Measurements from ENCODE around the gene TTLL7. TPM values are rescaled to one million over a fixed set of nuclear protein-coding genes. Genes with fewer than 3 reads are reported as not detected.

Gene TTLL7
- total RNA-seq, 1 donor from 2014 or later: 8.6 TPM

DNA sequence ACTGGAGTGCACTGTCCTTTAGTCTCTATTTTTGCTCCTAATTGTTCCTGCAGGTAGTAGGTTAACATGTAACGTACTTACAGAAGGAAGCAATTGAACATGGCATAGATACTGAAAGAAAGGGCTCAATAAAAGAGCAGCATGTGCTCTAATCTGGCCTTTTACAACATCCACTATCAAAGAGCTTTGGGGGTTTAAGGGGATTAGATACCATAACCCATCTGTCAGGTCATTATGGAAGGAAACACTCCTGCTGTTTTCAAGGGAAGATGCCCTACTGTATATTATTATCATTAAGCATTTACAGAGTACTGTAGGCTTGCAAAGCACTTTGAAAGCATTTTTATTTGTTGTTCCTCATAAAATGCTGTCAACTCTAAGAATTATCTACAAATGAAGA, 152.8 kb downstream of the TTLL7 start:
- Mint-ChIP-seq H3K4me1 (ENCODE audit: unreplicated experiment) (no peaks in the 10 kb centered on the region), H3K4me3 (ENCODE audit: unreplicated experiment) (no peak overlapping the region), H3K27me3 (ENCODE audit: unreplicated experiment) (no peaks in the 10 kb centered on the region), H3K9me3 (ENCODE audit: unreplicated experiment) (no peaks in the 10 kb centered on the region), H3K27ac (ENCODE audit: unreplicated experiment) (no peak overlapping the region), H3K36me3 (ENCODE audit: unreplicated experiment) (no peaks in the 10 kb centered on the region)
- TF ChIP-seq, protein P1, sequence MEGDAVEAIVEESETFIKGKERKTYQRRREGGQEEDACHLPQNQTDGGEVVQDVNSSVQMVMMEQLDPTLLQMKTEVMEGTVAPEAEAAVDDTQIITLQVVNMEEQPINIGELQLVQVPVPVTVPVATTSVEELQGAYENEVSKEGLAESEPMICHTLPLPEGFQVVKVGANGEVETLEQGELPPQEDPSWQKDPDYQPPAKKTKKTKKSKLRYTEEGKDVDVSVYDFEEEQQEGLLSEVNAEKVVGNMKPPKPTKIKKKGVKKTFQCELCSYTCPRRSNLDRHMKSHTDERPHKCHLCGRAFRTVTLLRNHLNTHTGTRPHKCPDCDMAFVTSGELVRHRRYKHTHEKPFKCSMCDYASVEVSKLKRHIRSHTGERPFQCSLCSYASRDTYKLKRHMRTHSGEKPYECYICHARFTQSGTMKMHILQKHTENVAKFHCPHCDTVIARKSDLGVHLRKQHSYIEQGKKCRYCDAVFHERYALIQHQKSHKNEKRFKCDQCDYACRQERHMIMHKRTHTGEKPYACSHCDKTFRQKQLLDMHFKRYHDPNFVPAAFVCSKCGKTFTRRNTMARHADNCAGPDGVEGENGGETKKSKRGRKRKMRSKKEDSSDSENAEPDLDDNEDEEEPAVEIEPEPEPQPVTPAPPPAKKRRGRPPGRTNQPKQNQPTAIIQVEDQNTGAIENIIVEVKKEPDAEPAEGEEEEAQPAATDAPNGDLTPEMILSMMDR (IDR thresholded peaks at IDR 0.05): no peak
- DNase-seq (ENCODE audit: extremely low spot score, unreplicated experiment): no peak

DNA sequence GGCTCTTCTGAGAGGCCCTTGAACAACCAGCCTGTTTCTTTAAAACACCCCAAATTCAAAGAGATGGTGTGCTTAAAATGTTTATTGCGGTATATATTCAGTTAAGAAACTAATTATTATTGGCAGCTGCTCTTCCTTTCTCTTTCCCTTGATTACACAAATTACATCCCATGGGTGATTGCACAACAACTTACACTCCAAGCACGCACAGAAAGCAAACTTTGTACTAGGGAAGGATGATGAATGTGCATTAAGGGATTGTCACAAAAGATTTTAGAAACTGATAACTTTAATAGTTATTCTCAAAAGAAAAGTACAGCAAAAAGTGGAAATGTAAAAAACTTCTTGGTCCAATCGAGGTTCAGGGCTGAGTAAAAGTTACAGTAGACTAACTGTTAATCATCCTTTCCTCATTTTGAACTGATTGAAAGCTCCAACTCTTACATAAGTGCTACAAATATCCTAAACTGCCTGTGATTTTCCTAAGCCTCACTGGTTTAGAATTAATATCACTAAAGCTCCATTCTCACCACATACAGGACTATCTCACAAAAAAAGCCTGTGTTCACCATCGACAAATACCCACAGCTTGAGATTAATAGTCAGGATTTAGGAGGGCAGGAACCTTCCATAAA, 153.4 kb downstream of the TTLL7 start:
- Mint-ChIP-seq H3K36me3 (ENCODE audit: unreplicated experiment) (no peaks in the 10 kb centered on the region), H3K27me3 (ENCODE audit: unreplicated experiment) (no peaks in the 10 kb centered on the region)
- TF ChIP-seq, protein P1 (IDR thresholded peaks at IDR 0.05): no peak

DNA sequence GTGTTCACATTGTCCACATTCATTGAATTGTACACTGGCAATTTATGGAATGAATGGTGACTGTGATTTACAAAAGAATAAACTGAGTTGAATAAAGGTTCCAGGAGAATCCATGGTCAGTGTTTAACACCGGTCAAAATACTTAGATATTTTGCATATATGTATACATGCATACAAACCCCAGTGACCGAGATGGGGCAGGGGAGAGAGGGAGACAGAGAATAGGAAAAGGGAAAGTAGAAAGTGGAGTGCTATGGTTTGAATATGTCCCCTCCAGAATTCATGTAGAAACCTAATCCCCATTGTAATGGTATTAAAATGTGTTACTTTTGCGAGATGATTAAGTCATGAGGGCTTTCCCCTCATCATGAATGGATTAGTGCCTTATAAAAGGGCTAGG, 154.4 kb downstream of the TTLL7 start:
- DNase-seq (ENCODE audit: extremely low spot score, unreplicated experiment): no peak
- no peaks in the 10 kb centered on the region for H3K27me3 Mint-ChIP-seq (ENCODE audit: unreplicated experiment)
- TF ChIP-seq, protein P1 (IDR thresholded peaks at IDR 0.05): no peak
- no peaks in the 10 kb centered on the region for H3K36me3 Mint-ChIP-seq (ENCODE audit: unreplicated experiment)
- H3K9me3 Mint-ChIP-seq (ENCODE audit: unreplicated experiment): no peaks in the 10 kb centered on the region
- H3K4me1 Mint-ChIP-seq (ENCODE audit: unreplicated experiment): peaks cover 2% of the 10 kb centered on the region
- H3K27ac Mint-ChIP-seq (ENCODE audit: unreplicated experiment): no peak overlapping the region
- no peak overlapping the region for H3K4me3 Mint-ChIP-seq (ENCODE audit: unreplicated experiment)

More for the DNA sequence above, 153.4 kb downstream of the TTLL7 start:
- DNase-seq (ENCODE audit: extremely low spot score, unreplicated experiment): no peak
- H3K9me3 Mint-ChIP-seq (ENCODE audit: unreplicated experiment): no peaks in the 10 kb centered on the region
- no peak overlapping the region for H3K4me3 Mint-ChIP-seq (ENCODE audit: unreplicated experiment)
- H3K4me1 Mint-ChIP-seq (ENCODE audit: unreplicated experiment): no peaks in the 10 kb centered on the region
- H3K27ac Mint-ChIP-seq (ENCODE audit: unreplicated experiment): no peak overlapping the region

DNA sequence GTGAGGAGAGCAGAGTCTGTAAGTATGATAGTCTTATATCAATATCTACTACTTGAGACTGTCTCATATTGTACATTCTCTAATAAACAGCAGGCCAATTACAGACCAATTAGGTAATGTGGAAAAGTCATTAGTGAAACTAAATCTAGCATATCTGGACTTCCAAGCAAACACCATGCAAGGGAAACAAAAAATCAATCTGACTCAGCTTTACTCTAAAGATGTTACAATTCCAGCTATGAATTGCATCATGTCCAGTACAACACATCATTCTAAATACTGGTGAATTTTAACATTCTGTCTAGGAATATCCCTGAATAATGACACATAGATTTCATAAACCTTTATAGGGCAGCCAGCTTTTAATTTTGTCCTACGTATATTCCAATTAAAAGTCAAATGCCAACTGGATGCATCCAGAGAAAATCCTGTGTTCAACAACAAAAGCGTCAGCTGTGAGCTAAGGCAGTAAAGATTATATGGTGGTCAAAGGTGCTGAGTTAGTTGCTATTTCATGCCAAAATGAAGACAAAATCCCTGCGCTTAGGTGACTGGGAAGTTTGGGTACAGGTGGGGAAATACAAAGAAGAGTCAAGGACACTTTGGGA, 159.3 kb downstream of the TTLL7 start:
- Mint-ChIP-seq H3K4me3 (ENCODE audit: unreplicated experiment) (no peak overlapping the region), H3K36me3 (ENCODE audit: unreplicated experiment) (no peaks in the 10 kb centered on the region)

DNA sequence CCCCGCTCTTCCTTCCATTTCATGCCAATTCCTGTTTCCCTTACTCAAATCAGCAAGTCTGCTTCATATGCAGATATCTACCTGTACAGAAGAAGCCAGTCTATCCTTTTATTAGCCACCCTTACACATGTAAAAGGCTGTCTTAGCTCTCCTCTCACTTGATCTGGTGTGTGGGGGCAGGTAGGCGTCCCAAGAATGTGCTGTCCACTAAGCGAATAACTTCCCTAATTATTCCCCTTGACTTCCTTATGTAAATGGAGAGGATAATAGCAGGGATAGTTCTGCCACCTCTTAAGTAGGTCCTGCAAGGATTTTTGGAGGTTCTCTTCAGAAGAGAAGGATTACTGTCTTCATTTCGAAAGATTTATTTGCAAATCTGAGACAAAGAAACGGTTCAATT, 160.4 kb downstream of the TTLL7 start:
- Mint-ChIP-seq H3K27ac (ENCODE audit: unreplicated experiment) (no peak overlapping the region), H3K9me3 (ENCODE audit: unreplicated experiment) (no peaks in the 10 kb centered on the region), H3K27me3 (ENCODE audit: unreplicated experiment) (peaks cover 8% of the 10 kb centered on the region), H3K4me3 (ENCODE audit: unreplicated experiment) (no peak overlapping the region), H3K4me1 (ENCODE audit: unreplicated experiment) (peaks cover 2% of the 10 kb centered on the region), H3K36me3 (ENCODE audit: unreplicated experiment) (no peaks in the 10 kb centered on the region)
- no peak for DNase-seq (ENCODE audit: extremely low spot score, unreplicated experiment)
- TF ChIP-seq, protein P1 (IDR thresholded peaks at IDR 0.05): no peak

More for the DNA sequence above, 159.3 kb downstream of the TTLL7 start:
- peak overlapping the region; percentile 19 for H3K27ac Mint-ChIP-seq (ENCODE audit: unreplicated experiment)
- DNase-seq (ENCODE audit: extremely low spot score, unreplicated experiment): no peak
- H3K27me3 Mint-ChIP-seq (ENCODE audit: unreplicated experiment): peaks cover 8% of the 10 kb centered on the region
- H3K9me3 Mint-ChIP-seq (ENCODE audit: unreplicated experiment): no peaks in the 10 kb centered on the region
- TF ChIP-seq, protein P1 (IDR thresholded peaks at IDR 0.05): no peak
- H3K4me1 Mint-ChIP-seq (ENCODE audit: unreplicated experiment): peaks cover 2% of the 10 kb centered on the region
